Progenitor cell of endocrine pancreas (in vitro differentiated cells): ENCODE measurements around the gene LSR. TPM values are rescaled to one million over a fixed set of nuclear protein-coding genes. Genes with fewer than 3 reads are reported as not detected.

Experiments
- DNase-seq: peaks from one replicate; pipeline ENCODE4 v3.0.0; 2021; ENCODE audit warnings: low spot score; ENCODE audit not compliant: unreplicated experiment
- H3K27ac Mint-ChIP-seq: 2 replicates; pipeline ENCODE4 v1.8.0; 2021; ENCODE audit warnings: mild to moderate bottlenecking, moderate library complexity, mixed read lengths
- H3K27me3 Mint-ChIP-seq: 2 replicates; pipeline ENCODE4 v1.8.0; 2021; ENCODE audit warnings: mixed read lengths
- H3K36me3 Mint-ChIP-seq: 2 replicates; pipeline ENCODE4 v1.8.0; 2022; ENCODE audit warnings: mixed read lengths; ENCODE audit not compliant: insufficient read depth
- H3K4me1 Mint-ChIP-seq: 2 replicates; pipeline ENCODE4 v1.8.0; 2021; ENCODE audit warnings: low read depth, mixed read lengths
- H3K4me3 Mint-ChIP-seq: 2 replicates; pipeline ENCODE4 v1.8.0; 2021; ENCODE audit warnings: low read depth, mild to moderate bottlenecking, moderate library complexity, mixed read lengths
- H3K9me3 Mint-ChIP-seq: 2 replicates; pipeline ENCODE4 v1.8.0; 2021; ENCODE audit warnings: low read depth, mixed read lengths
- CTCF ChIP-seq: fragments of 200-600 bp; sonication (generic); IDR thresholded peaks from one replicate; pipeline ENCODE4 v1.5.0; 2021; ENCODE audit warnings: antibody characterized with exemption, mild to moderate bottlenecking; ENCODE audit not compliant: unreplicated experiment
- total RNA-seq: library from RNA; stranded (reverse); gene quantifications from 2 replicates; pipeline ENCODE4 v1.2.1, GENCODE V29; 2021

Gene LSR
- total RNA-seq, 1 donor from 2014 or later, result 132 TPM

DNA sequence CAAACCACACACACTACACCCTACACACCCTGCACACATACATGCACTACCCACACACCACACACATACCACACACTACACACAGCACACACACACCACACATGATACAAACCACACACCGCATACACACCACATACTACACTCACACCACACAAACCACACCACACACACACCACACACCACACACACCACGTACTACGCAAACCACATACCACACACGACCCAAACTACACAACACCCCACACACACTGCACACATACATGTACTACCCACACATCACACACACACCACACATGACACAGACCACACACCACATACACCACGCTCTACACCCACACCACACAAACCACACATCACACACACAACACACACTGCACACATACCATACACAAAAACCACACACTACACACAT lies 49.8 kb downstream of the LSR start:
- H3K36me3 Mint-ChIP-seq, result no peaks in the 10 kb centered on the region
- peaks cover 3% of the 10 kb centered on the region for H3K27me3 Mint-ChIP-seq
- TF ChIP-seq CTCF, result no peak
- no peak overlapping the region for H3K4me3 Mint-ChIP-seq
- DNase-seq, result no peak
- H3K27ac Mint-ChIP-seq, result no peak overlapping the region
- H3K4me1 Mint-ChIP-seq, result no peaks in the 10 kb centered on the region
- no peaks in the 10 kb centered on the region for H3K9me3 Mint-ChIP-seq

GRCh38 chr19:35299523-35300338 lies 50.9 kb downstream of the LSR start:
- Mint-ChIP-seq H3K4me3 (no peak overlapping the region), H3K27me3 (peaks cover 3% of the 10 kb centered on the region), H3K9me3 (no peaks in the 10 kb centered on the region), H3K27ac (no peak overlapping the region), H3K4me1 (no peaks in the 10 kb centered on the region), H3K36me3 (no peaks in the 10 kb centered on the region)
- TF ChIP-seq CTCF, result no peak
- no peak for DNase-seq

DNA sequence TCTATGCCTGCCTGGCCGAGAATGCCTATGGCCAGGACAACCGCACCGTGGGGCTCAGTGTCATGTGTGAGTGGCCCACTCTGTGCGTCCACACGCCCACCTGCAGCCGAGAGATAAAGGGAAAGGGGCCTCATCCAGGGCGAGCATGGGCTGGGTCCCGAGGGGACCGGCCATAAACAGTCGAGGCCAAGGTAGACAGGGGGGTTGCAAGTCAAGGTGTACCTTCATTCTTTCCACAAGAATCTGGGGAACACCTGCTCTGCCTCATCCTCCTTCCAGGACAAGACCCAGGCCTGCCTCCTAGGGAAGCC lies 51.5 kb downstream of the LSR start:
- Mint-ChIP-seq H3K36me3 (no peaks in the 10 kb centered on the region), H3K27ac (no peak overlapping the region), H3K27me3 (peaks cover 3% of the 10 kb centered on the region), H3K9me3 (no peaks in the 10 kb centered on the region), H3K4me1 (no peaks in the 10 kb centered on the region), H3K4me3 (no peak overlapping the region)
- DNase-seq, result no peak
- no peak for TF ChIP-seq CTCF

DNA sequence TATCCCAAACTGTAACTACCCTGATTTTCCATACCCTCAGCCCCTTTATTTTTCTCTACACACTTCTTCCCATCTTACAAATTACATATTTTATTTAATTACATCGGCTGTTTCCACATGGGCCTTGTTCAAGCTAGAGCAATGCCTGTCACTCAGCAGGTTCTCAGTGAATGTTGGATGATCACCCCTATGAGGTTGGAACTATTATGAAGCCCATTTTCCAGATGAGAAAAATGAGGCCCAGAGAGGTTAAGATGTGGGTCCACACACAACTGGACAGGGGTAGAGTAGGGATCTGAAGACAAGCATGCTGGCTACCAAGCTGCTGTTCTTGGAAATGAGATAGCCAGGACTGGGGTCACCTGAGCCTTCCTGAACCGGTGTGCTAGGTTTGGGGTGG lies 53.2 kb downstream of the LSR start:
- Mint-ChIP-seq H3K4me1 (peaks cover 3% of the 10 kb centered on the region), H3K9me3 (no peaks in the 10 kb centered on the region), H3K27me3 (peaks cover 3% of the 10 kb centered on the region), H3K27ac (no peak overlapping the region), H3K4me3 (no peak overlapping the region), H3K36me3 (no peaks in the 10 kb centered on the region)
- no peak for DNase-seq
- no peak for TF ChIP-seq CTCF

DNA sequence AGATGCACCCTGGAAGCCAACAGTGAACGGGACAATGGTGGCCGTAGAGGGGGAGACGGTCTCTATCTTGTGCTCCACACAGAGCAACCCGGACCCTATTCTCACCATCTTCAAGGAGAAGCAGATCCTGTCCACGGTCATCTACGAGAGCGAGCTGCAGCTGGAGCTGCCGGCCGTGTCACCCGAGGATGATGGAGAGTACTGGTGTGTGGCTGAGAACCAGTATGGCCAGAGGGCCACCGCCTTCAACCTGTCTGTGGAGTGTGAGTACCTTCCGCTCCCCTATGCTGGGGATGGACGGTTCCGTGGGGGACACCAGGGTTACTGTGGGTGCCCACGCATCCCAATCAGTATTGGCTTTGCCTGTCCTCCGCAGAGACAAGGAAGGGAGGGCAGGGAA lies 53.6 kb downstream of the LSR start:
- no peak for TF ChIP-seq CTCF
- Mint-ChIP-seq H3K36me3 (no peaks in the 10 kb centered on the region), H3K4me3 (no peak overlapping the region), H3K4me1 (peaks cover 3% of the 10 kb centered on the region), H3K27me3 (peaks cover 3% of the 10 kb centered on the region), H3K27ac (no peak overlapping the region), H3K9me3 (no peaks in the 10 kb centered on the region)
- no peak for DNase-seq
